ENCODE results near the gene ASF1B.

GRCh38 chr19:14156971-14157717 lies 20.8 kb upstream of the ASF1B start:
- no peak for TF ChIP-seq CTCF (IDR thresholded peaks at IDR 0.05)
- TF ChIP-seq EZH2 (IDR thresholded peaks at IDR 0.05; ENCODE audit: borderline replicate concordance, insufficient read depth, low read depth, low read length, poor library complexity, severe bottlenecking) = no peak
